Renal cortex interstitium (tissue), 11 donors: ENCODE data around the gene TMEM63B. TPM values are rescaled to one million over a fixed set of nuclear protein-coding genes. Genes with fewer than 3 reads are reported as not detected.

Experiments
- DNase-seq, 11 donors: peaks; one replicate each; pipeline ENCODE4 v3.0.0-alpha.2; 2013; ENCODE audit warnings: low read depth in 9 of 11, low spot score in 4 of 11; ENCODE audit errors: extremely low read depth in 1 of 11
- polyA plus RNA-seq, 3 donors: library from polyadenylated mRNA; unstranded; fragments of 120-200 nt; gene quantifications; one replicate each; pipeline ENCODE4 v1.2.1, GENCODE V29; 2013; ENCODE audit not compliant: insufficient read length in 3 of 3

TMEM63B gene
- polyA plus RNA-seq, 3 donors, result 30.2 to 39.3 (median 34.7) TPM

GRCh38 chr6:44156494-44157151, 29.3 kb downstream of the TMEM63B start:
- DNase-seq, result no peak

GRCh38 chr6:44157152-44157521, 29.8 kb downstream of the TMEM63B start:
- DNase-seq, result no peak

GRCh38 chr6:44158770-44159228, 31.4 kb downstream of the TMEM63B start, which contains the start of gene CAPN11:
TSS of gene CAPN11 (plus strand) at chr6:44158820. CDS start at chr6:44158849, 29 bp downstream.
- DNase-seq, result no peak

GRCh38 chr6:44161997-44162338, 34.6 kb downstream of the TMEM63B start:
- DNase-seq, result no peak

- DNase-seq, result no peak
Measured at GRCh38 chr6:44162876-44163625, 35.7 kb downstream of the TMEM63B start.

GRCh38 chr6:44166116-44166515, 38.8 kb downstream of the TMEM63B start:
- no peak for DNase-seq

- peak in 1 of 11 donors; percentile 22 for DNase-seq
Measured at GRCh38 chr6:44166591-44167184, 39.3 kb downstream of the TMEM63B start.

- no peak for DNase-seq
Measured at GRCh38 chr6:44167567-44167966, 40.2 kb downstream of the TMEM63B start.

- DNase-seq, result no peak
Measured at GRCh38 chr6:44169154-44169553, 41.8 kb downstream of the TMEM63B start.

- DNase-seq, result no peak
Measured at GRCh38 chr6:44169886-44170570, 42.7 kb downstream of the TMEM63B start.

GRCh38 chr6:44171899-44172546, 44.7 kb downstream of the TMEM63B start:
- DNase-seq, result no peak

GRCh38 chr6:44172731-44173500, 45.6 kb downstream of the TMEM63B start:
- peak; percentile 49 to 73 (median 63) for DNase-seq

GRCh38 chr6:44176130-44176761, 48.9 kb downstream of the TMEM63B start:
- DNase-seq, result no peak

- no peak for DNase-seq
Measured at GRCh38 chr6:44176762-44177509, 49.6 kb downstream of the TMEM63B start.

GRCh38 chr6:44177691-44178423, 50.5 kb downstream of the TMEM63B start:
- DNase-seq, result no peak

- DNase-seq, result no peak
Measured at GRCh38 chr6:44178424-44179071, 51.2 kb downstream of the TMEM63B start.
